PC-3 (cell line): Measurements from ENCODE around the gene DSCAM.

Experiments used
- CTCF ChIP-seq: fragments of 300-600 bp; sonication (generic); conservative IDR thresholded peaks from 2 replicates; pipeline ENCODE4 v1.5.1; 2017; ENCODE audit warnings: antibody characterized with exemption, low read depth, mild to moderate bottlenecking, low read length
- EZH2phosphoT487 ChIP-seq: fragments of 300-600 bp; sonication (generic); IDR thresholded peaks from 2 replicates; pipeline ENCODE4 v1.6.1; 2018; ENCODE audit warnings: mild to moderate bottlenecking, antibody characterized with exemption, low read length, borderline replicate concordance

DNA sequence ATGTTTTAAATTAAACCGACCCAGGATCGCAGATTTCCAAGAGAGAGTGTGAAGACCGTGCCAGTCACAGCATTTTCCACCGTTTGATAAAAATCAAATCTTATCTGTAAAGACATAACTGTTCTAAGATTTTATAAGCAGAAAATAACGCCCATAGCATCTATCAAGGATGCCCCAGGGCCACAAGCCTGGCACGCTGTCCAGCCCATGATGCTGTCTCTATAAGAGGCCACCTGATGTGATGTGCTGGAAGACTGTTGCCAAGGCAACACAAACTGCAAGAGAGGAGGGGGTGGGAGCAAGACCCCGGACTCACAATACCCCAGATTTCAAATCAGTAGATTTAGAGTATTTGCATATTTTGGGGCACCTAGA is 116.5 kb downstream of the DSCAM start:
- TF ChIP-seq CTCF (no peak), EZH2phosphoT487 (no peak)
